ENCODE data around the gene ANKRD34B.
"Not testable (repeated sequence)": the region's sequence is repeated elsewhere in the genome, so short reads cannot be mapped to it uniquely, and the experiment has no call there.

ANKRD34B gene

GRCh38 chr5:80569961-80570786 lies at the start of gene ANKRD34B:
Gene ANKRD34B (minus strand): TSS chr5:80570280. CDS start chr5:80560019, 10,261 bp downstream.
- DNase-seq: no peak

GRCh38 chr5:80619086-80619485 lies 49.0 kb upstream of the ANKRD34B start:
- DNase-seq: no peak

GRCh38 chr5:80618438-80618837 lies 48.4 kb upstream of the ANKRD34B start:
- no peak for DNase-seq

GRCh38 chr5:80615266-80615914 lies 45.3 kb upstream of the ANKRD34B start:
- no peak for DNase-seq

- no peak for DNase-seq
Measured at GRCh38 chr5:80609692-80610091, 39.6 kb upstream of the ANKRD34B start.

- DNase-seq: no peak
Measured at GRCh38 chr5:80608731-80609130, 38.7 kb upstream of the ANKRD34B start.

- DNase-seq: no peak
Measured at GRCh38 chr5:80607832-80608231, 37.8 kb upstream of the ANKRD34B start.

GRCh38 chr5:80607343-80607742 lies 37.3 kb upstream of the ANKRD34B start:
- no peak for DNase-seq

GRCh38 chr5:80600943-80601693 lies 31.0 kb upstream of the ANKRD34B start:
- no peak for DNase-seq

- DNase-seq: no peak
Measured at GRCh38 chr5:80597500-80597899, 27.4 kb upstream of the ANKRD34B start.

GRCh38 chr5:80594810-80595209 lies 24.7 kb upstream of the ANKRD34B start:
- no peak for DNase-seq

GRCh38 chr5:80592761-80593160 lies 22.7 kb upstream of the ANKRD34B start:
- DNase-seq: no peak

- DNase-seq: no peak
Measured at GRCh38 chr5:80592105-80592504, 22.0 kb upstream of the ANKRD34B start.

GRCh38 chr5:80591352-80591751 lies 21.3 kb upstream of the ANKRD34B start:
- no peak for DNase-seq

GRCh38 chr5:80590766-80591165 lies 20.7 kb upstream of the ANKRD34B start:
- no peak for DNase-seq

- DNase-seq: no peak
Measured at GRCh38 chr5:80588858-80589540, 18.9 kb upstream of the ANKRD34B start.

GRCh38 chr5:80584770-80585169 lies 14.7 kb upstream of the ANKRD34B start:
- no peak for DNase-seq

- DNase-seq: not testable (repeated sequence)
Measured at GRCh38 chr5:80580291-80580690, 10.2 kb upstream of the ANKRD34B start.

- no peak for DNase-seq
Measured at GRCh38 chr5:80579050-80579449, 9.0 kb upstream of the ANKRD34B start.

GRCh38 chr5:80577707-80578106 lies 7.6 kb upstream of the ANKRD34B start:
- no peak for DNase-seq

GRCh38 chr5:80576383-80576782 lies 6.3 kb upstream of the ANKRD34B start:
- no peak for DNase-seq

GRCh38 chr5:80573062-80573461 lies 3.0 kb upstream of the ANKRD34B start:
- DNase-seq: no peak

Data from NCI-H2227 treated with DMSO at 0.1 percent for 48 hours (cell line).